ENCODE results near the gene POLR2H. TPM values are rescaled to one million over a fixed set of nuclear protein-coding genes. Genes with fewer than 3 reads are reported as not detected.

The POLR2H gene
- total RNA-seq, 1 donor: 70.1 TPM

DNA sequence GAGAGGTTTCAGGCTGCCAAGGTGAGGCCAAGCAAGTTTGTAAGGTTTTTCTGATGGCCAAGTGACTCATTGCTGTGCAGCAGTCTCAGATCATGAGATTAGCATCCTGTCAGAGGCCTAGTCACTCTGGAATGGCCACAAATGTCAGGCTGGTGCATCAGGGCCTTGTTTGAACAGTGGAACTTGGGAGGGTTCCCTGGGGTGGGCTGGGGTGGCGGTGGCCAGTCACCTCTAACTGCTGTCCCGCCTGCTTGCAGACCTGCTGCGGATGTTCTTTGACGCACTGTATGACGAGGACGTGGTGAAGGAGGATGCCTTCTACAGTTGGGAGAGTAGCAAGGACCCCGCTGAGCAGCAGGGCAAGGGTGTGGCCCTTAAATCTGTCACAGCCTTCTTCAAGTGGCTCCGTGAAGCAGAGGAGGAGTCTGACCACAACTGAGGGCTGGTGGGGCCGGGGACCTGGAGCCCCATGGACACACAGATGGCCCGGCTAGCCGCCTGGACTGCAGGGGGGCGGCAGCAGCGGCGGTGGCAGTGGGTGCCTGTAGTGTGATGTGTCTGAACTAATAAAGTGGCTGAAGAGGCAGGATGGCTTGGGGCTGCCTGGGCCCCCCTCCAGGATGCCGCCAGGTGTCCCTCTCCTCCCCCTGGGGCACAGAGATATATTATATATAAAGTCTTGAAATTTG is 26.9 kb upstream of the POLR2H start:
- TF ChIP-seq, protein P1, sequence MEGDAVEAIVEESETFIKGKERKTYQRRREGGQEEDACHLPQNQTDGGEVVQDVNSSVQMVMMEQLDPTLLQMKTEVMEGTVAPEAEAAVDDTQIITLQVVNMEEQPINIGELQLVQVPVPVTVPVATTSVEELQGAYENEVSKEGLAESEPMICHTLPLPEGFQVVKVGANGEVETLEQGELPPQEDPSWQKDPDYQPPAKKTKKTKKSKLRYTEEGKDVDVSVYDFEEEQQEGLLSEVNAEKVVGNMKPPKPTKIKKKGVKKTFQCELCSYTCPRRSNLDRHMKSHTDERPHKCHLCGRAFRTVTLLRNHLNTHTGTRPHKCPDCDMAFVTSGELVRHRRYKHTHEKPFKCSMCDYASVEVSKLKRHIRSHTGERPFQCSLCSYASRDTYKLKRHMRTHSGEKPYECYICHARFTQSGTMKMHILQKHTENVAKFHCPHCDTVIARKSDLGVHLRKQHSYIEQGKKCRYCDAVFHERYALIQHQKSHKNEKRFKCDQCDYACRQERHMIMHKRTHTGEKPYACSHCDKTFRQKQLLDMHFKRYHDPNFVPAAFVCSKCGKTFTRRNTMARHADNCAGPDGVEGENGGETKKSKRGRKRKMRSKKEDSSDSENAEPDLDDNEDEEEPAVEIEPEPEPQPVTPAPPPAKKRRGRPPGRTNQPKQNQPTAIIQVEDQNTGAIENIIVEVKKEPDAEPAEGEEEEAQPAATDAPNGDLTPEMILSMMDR (IDR thresholded peaks at IDR 0.05; ENCODE audit: insufficient read depth, low read length): no peak
- H3K4me3 ChIP-seq (ENCODE audit: low read depth, low read length): no peak overlapping the region
- peak; percentile 54 for DNase-seq (ENCODE audit: low read depth)

GRCh38 chr3:184335291-184335660 is 26.2 kb upstream of the POLR2H start:
- TF ChIP-seq, protein P1 (IDR thresholded peaks at IDR 0.05; ENCODE audit: insufficient read depth, low read length): no peak
- H3K4me3 ChIP-seq (ENCODE audit: low read depth, low read length): no peak overlapping the region
- DNase-seq (ENCODE audit: low read depth): no peak

- DNase-seq (ENCODE audit: low read depth): peak; percentile 75
- TF ChIP-seq, protein P1 (IDR thresholded peaks at IDR 0.05; ENCODE audit: insufficient read depth, low read length): no peak
- peak overlapping the region; percentile 77 for H3K4me3 ChIP-seq (ENCODE audit: low read depth, low read length)
These were observed 25.6 kb upstream of the POLR2H start for GRCh38 chr3:184335661-184336546.

GRCh38 chr3:184336547-184337398 is 24.7 kb upstream of the POLR2H start:
- peak overlapping the region; percentile 77 for H3K4me3 ChIP-seq (ENCODE audit: low read depth, low read length)
- DNase-seq (ENCODE audit: low read depth): peak; percentile 81
- TF ChIP-seq, protein P1 (IDR thresholded peaks at IDR 0.05; ENCODE audit: insufficient read depth, low read length): no peak

- DNase-seq (ENCODE audit: low read depth): peak; percentile 87
These were observed 24.2 kb upstream of the POLR2H start, which contains the start of gene FAM131A for GRCh38 chr3:184337399-184337714. FAM131A (plus strand) TSS chr3:184337600; CDS start chr3:184337631, 31 bp downstream.

GRCh38 chr3:184337981-184338380 is 23.5 kb upstream of the POLR2H start:
- TF ChIP-seq, protein P1 (IDR thresholded peaks at IDR 0.05; ENCODE audit: insufficient read depth, low read length): no peak
- peak overlapping the region; percentile 77 for H3K4me3 ChIP-seq (ENCODE audit: low read depth, low read length)
- no peak for DNase-seq (ENCODE audit: low read depth)

More at GRCh38 chr3:184337399-184337714, 24.2 kb upstream of the POLR2H start, which contains the start of gene FAM131A:
- peak within 1 kb of the TSS; percentile 77 for H3K4me3 ChIP-seq (ENCODE audit: low read depth, low read length)
- TF ChIP-seq, protein P1 (IDR thresholded peaks at IDR 0.05; ENCODE audit: insufficient read depth, low read length): no peak

All from fibroblast of the aortic adventitia (primary cell).